WTC11 (cell line): ENCODE results near the gene THSD4. TPM values are rescaled to one million over a fixed set of nuclear protein-coding genes. Genes with fewer than 3 reads are reported as not detected.
A peak's percentile ranks its signal among the peaks of the same experiment; 100 is the strongest.

ENCODE experiments used
- ATAC-seq: fragments of 200-7000 bp; cut with Tn5 transposase; 2 replicates; pipeline ENCODE4 v1.10.0; 2021; ENCODE audit warnings: mild to moderate bottlenecking, moderate library complexity
- CTCF ChIA-PET: fragments of 300-600 bp; sonication (Branson Sonifier 250); formaldehyde crosslinking; loops from one replicate; lab custom pipeline; 2021; ENCODE audit warnings: antibody characterized with exemption; lab: Charles Lee
- POLR2A ChIA-PET: fragments of 350-600 bp; sonication (Branson Sonifier 250); formaldehyde crosslinking; loops from one replicate; lab custom pipeline; 2021; ENCODE audit warnings: antibody characterized with exemption; lab: Charles Lee
- DNase-seq: peaks from one replicate; pipeline ENCODE4 v3.0.0; 2021; ENCODE audit warnings: low spot score
- H3K27ac Mint-ChIP-seq: 2 replicates; pipeline ENCODE4 v1.8.0; 2021; ENCODE audit warnings: mixed read lengths
- H3K27me3 Mint-ChIP-seq: 2 replicates; pipeline ENCODE4 v1.8.0; 2021; ENCODE audit warnings: low read depth, mild to moderate bottlenecking, moderate library complexity, mixed read lengths
- H3K36me3 Mint-ChIP-seq: 2 replicates; pipeline ENCODE4 v1.8.0; 2021; ENCODE audit warnings: mixed read lengths
- H3K4me1 Mint-ChIP-seq: 2 replicates; pipeline ENCODE4 v1.8.0; 2022; ENCODE audit warnings: mixed read lengths
- H3K4me3 Mint-ChIP-seq: 2 replicates; pipeline ENCODE4 v1.8.0; 2021; ENCODE audit warnings: mild to moderate bottlenecking, moderate library complexity, mixed read lengths
- H3K9me3 Mint-ChIP-seq: 2 replicates; pipeline ENCODE4 v1.8.0; 2021; ENCODE audit warnings: mixed read lengths
- AR ChIP-seq: fragments of 250-450 bp; sonication (Bioruptor Pico); IDR thresholded peaks from 2 replicates; pipeline ENCODE4 v1.9.0; 2021; ENCODE audit warnings: mild to moderate bottlenecking
- ATF6 ChIP-seq: sonication (generic); formaldehyde crosslinking; IDR thresholded peaks from 2 replicates; pipeline ENCODE4 v1.8.1; 2023; ENCODE audit warnings: mild to moderate bottlenecking, missing genetic modification reagents
- CREB1 ChIP-seq: sonication (generic); formaldehyde crosslinking; IDR thresholded peaks from 2 replicates; pipeline ENCODE4 v1.8.0; 2023; ENCODE audit warnings: mild to moderate bottlenecking, missing genetic modification reagents
- FOXP1 ChIP-seq: sonication (generic); formaldehyde crosslinking; IDR thresholded peaks from 2 replicates; pipeline ENCODE4 v1.8.0; 2022; ENCODE audit warnings: missing genetic modification reagents, mild to moderate bottlenecking, moderate library complexity, borderline replicate concordance
- GABPB1 ChIP-seq: sonication (generic); formaldehyde crosslinking; IDR thresholded peaks from 2 replicates; pipeline ENCODE4 v1.8.1; 2023; ENCODE audit warnings: mild to moderate bottlenecking, missing genetic modification reagents
- MAX ChIP-seq: sonication (generic); formaldehyde crosslinking; IDR thresholded peaks from 2 replicates; pipeline ENCODE4 v1.8.0; 2022; ENCODE audit warnings: mild to moderate bottlenecking, missing genetic modification reagents
- NFATC4 ChIP-seq: fragments of 250-450 bp; sonication (Bioruptor Pico); IDR thresholded peaks from 2 replicates; pipeline ENCODE4 v1.9.0; 2021; ENCODE audit warnings: mild to moderate bottlenecking
- NR2C2 ChIP-seq: sonication (generic); formaldehyde crosslinking; IDR thresholded peaks from 2 replicates; pipeline ENCODE4 v1.8.0; 2022; ENCODE audit warnings: mild to moderate bottlenecking, missing genetic modification reagents
- PREB ChIP-seq: sonication (generic); formaldehyde crosslinking; IDR thresholded peaks from 2 replicates; pipeline ENCODE4 v1.8.1; 2022; ENCODE audit warnings: mild to moderate bottlenecking, missing genetic modification reagents, moderate library complexity, borderline replicate concordance
- SMAD4 ChIP-seq: sonication (generic); formaldehyde crosslinking; IDR thresholded peaks from 2 replicates; pipeline ENCODE4 v1.8.0; 2022; ENCODE audit warnings: mild to moderate bottlenecking, missing genetic modification reagents
- SP1 ChIP-seq: sonication (generic); formaldehyde crosslinking; conservative IDR thresholded peaks from 2 replicates; pipeline ENCODE4 v1.8.1; 2022; ENCODE audit warnings: missing genetic modification reagents
- TCF7 ChIP-seq: sonication (generic); formaldehyde crosslinking; IDR thresholded peaks from 2 replicates; pipeline ENCODE4 v1.8.0; 2022; ENCODE audit warnings: mild to moderate bottlenecking, low read depth, missing genetic modification reagents, moderate library complexity
- TEAD1 ChIP-seq: sonication (generic); formaldehyde crosslinking; IDR thresholded peaks from 2 replicates; pipeline ENCODE4 v1.8.0; 2022; ENCODE audit warnings: mild to moderate bottlenecking, missing genetic modification reagents
- TEAD4 ChIP-seq: sonication (generic); formaldehyde crosslinking; IDR thresholded peaks from 2 replicates; pipeline ENCODE4 v1.8.0; 2022; ENCODE audit warnings: mild to moderate bottlenecking, missing genetic modification reagents
- USF2 ChIP-seq: sonication (generic); formaldehyde crosslinking; IDR thresholded peaks from 2 replicates; pipeline ENCODE4 v1.8.1; 2023; ENCODE audit warnings: mild to moderate bottlenecking, missing genetic modification reagents, moderate library complexity
- ZMAT4 ChIP-seq: fragments of 250-450 bp; sonication (Bioruptor Pico); IDR thresholded peaks from 2 replicates; pipeline ENCODE4 v1.9.0; 2021; ENCODE audit warnings: mild to moderate bottlenecking
- ZNF138 ChIP-seq: sonication (generic); formaldehyde crosslinking; conservative IDR thresholded peaks from 2 replicates; pipeline ENCODE4 v1.8.1; 2022; ENCODE audit warnings: mild to moderate bottlenecking, moderate library complexity, missing genetic modification reagents
- total RNA-seq: library from RNA; stranded (reverse); gene quantifications from 3 replicates; pipeline ENCODE4 v1.2.3, GENCODE V29; 2021

THSD4 gene
- total RNA-seq, 1 experiment from 2014 or later: 7.8 TPM

- ChIA-PET POLR2A (no interaction called here), CTCF (interaction anchor here (0.6 to 3.8 kb wide), 7 partner anchors 9 to 816 kb away, joined by 3 to 12 read pairs (median 5); no protein-coding TSS in a partner anchor)
- Mint-ChIP-seq H3K9me3 (peaks cover 9% of the 10 kb centered on the region), H3K27me3 (peaks cover 3% of the 10 kb centered on the region; the same call in 1 of the 2 replicates), H3K36me3 (0 out of 2 replicates have a peak, but pooled peaks cover 6% of the 10 kb centered on the region), H3K4me1 (peaks cover 10% of the 10 kb centered on the region), H3K27ac (no peak overlapping the region), H3K4me3 (no peak overlapping the region)
- TF ChIP-seq MAX (CRISPR knock-in tag): peak; percentile 49; the same call in 1 of the 2 replicates
- no peak for TF ChIP-seq GABPB1 (CRISPR knock-in tag)
- TF ChIP-seq TEAD4 (CRISPR knock-in tag): no peak
- TF ChIP-seq USF2 (CRISPR knock-in tag): peak; percentile 58
- no peak for TF ChIP-seq PREB
- peak; percentile 20 for DNase-seq
- peak; percentile 57 for ATAC-seq
Measured at GRCh38 chr15:71435552-71435951, 320.3 kb downstream of the THSD4 start.

GRCh38 chr15:71436854-71437253 lies 321.6 kb downstream of the THSD4 start:
- no peak overlapping the region for H3K4me3 Mint-ChIP-seq
- H3K4me1 Mint-ChIP-seq: peaks cover 5% of the 10 kb centered on the region
- H3K36me3 Mint-ChIP-seq: 0 out of 2 replicates have a peak, but pooled peaks cover 6% of the 10 kb centered on the region
- POLR2A ChIA-PET: no interaction called here
- H3K27ac Mint-ChIP-seq: no peak overlapping the region
- TF ChIP-seq SP1 (CRISPR knock-in tag): no peak
- TF ChIP-seq SMAD4 (CRISPR knock-in tag): no peak
- TF ChIP-seq NFATC4: no peak
- no peak for TF ChIP-seq TCF7 (CRISPR knock-in tag)
- no peak for TF ChIP-seq GABPB1 (CRISPR knock-in tag)
- TF ChIP-seq ZNF138 (CRISPR knock-in tag): no peak
- no peak for TF ChIP-seq FOXP1
- no peak for TF ChIP-seq ZMAT4 (CRISPR knock-in tag)
- TF ChIP-seq CREB1 (CRISPR knock-in tag): no peak
- no peak for TF ChIP-seq NR2C2 (CRISPR knock-in tag)
- TF ChIP-seq AR (CRISPR knock-in tag): no peak
- no peak for TF ChIP-seq ATF6 (CRISPR knock-in tag)
- TF ChIP-seq TEAD1 (CRISPR knock-in tag): no peak
- peaks cover 9% of the 10 kb centered on the region for H3K9me3 Mint-ChIP-seq
- CTCF ChIA-PET: interaction anchor here (3.8 kb wide), 1 partner anchor 51 kb away, joined by 12 read pairs; no protein-coding TSS in a partner anchor
- ATAC-seq (no peak), DNase-seq (no peak)
- H3K27me3 Mint-ChIP-seq: peaks cover 3% of the 10 kb centered on the region; the same call in 1 of the 2 replicates
